A673 (cell line): ENCODE results near the gene SCYL2. TPM values are rescaled to one million over a fixed set of nuclear protein-coding genes. Genes with fewer than 3 reads are reported as not detected.

Experiments
- BruUV-seq: library from RNA; stranded (reverse); fragments of 400-500 nt; replicated peaks from 2 replicates; lab custom pipeline; 2021; lab: Mats Ljungman, UMichigan
- CTCF ChIA-PET: fragments of 300-600 bp; sonication (Branson Sonifier 250); formaldehyde crosslinking; loops from one replicate; lab custom pipeline; 2022; ENCODE audit warnings: antibody characterized with exemption; lab: Charles Lee
- POLR2A ChIA-PET: fragments of 300-600 bp; sonication (Branson Sonifier 250); formaldehyde crosslinking; loops from one replicate; lab custom pipeline; 2022; ENCODE audit warnings: antibody characterized with exemption; ENCODE audit not compliant: low non-redundant PET; lab: Charles Lee
- DNase-seq: peaks from one replicate; pipeline ENCODE4 v3.0.0-alpha.2; 2015; ENCODE audit warnings: low spot score
- H3K27ac ChIP-seq: fragments of 200-600 bp; sonication (generic); 2 replicates; pipeline ENCODE4 v1.5.1; 2016; ENCODE audit warnings: mixed run types, low read depth, mild to moderate bottlenecking, mixed read lengths, antibody characterized with exemption, low read length; ENCODE audit not compliant: poor library complexity, severe bottlenecking
- H3K27me3 ChIP-seq: fragments of 200-600 bp; sonication (generic); replicated peaks from 2 replicates; pipeline ENCODE4 v1.6.1; 2017; ENCODE audit warnings: mixed run types, low read depth, mild to moderate bottlenecking, mixed read lengths, antibody characterized with exemption, low read length; ENCODE audit not compliant: insufficient read depth, poor library complexity
- H3K36me3 ChIP-seq: fragments of 200-600 bp; sonication (generic); 2 replicates; pipeline ENCODE4 v1.6.1; 2016; ENCODE audit warnings: mixed run types, mild to moderate bottlenecking, mixed read lengths, antibody characterized with exemption, low read length; ENCODE audit not compliant: insufficient read depth, poor library complexity, severe bottlenecking
- H3K4me1 ChIP-seq: fragments of 200-600 bp; sonication (generic); 2 replicates; pipeline ENCODE4 v1.6.1; 2017; ENCODE audit warnings: mixed run types, mild to moderate bottlenecking, mixed read lengths, antibody characterized with exemption, low read length; ENCODE audit not compliant: insufficient read depth, poor library complexity, severe bottlenecking
- H3K4me3 ChIP-seq: fragments of 200-600 bp; sonication (generic); 2 replicates; pipeline ENCODE4 v1.5.1; 2016; ENCODE audit warnings: low read depth, mixed run types, mild to moderate bottlenecking, mixed read lengths, low read length; ENCODE audit not compliant: poor library complexity, severe bottlenecking
- H3K9me3 ChIP-seq: fragments of 200-600 bp; sonication (generic); 2 replicates; pipeline ENCODE4 v1.6.1; 2016; ENCODE audit warnings: mixed run types, low read depth, mild to moderate bottlenecking, mixed read lengths, antibody characterized with exemption, low read length; ENCODE audit not compliant: poor library complexity, severe bottlenecking
- EZH2 ChIP-seq: fragments of 200-600 bp; sonication (generic); IDR thresholded peaks from 2 replicates; pipeline ENCODE4 v1.6.1; 2017; ENCODE audit warnings: borderline replicate concordance, low read depth, mild to moderate bottlenecking, mixed read lengths, antibody characterized with exemption, low read length; ENCODE audit not compliant: poor library complexity, severe bottlenecking
- intact Hi-C: fragments of 100-400 bp; cut with micrococcal nuclease; formaldehyde crosslinking; loops from one replicate; pipeline ENCODE4 v1.10.0; 2022; ENCODE audit not compliant: unreplicated experiment
- total RNA-seq: library from RNA; stranded (reverse); gene quantifications from 2 replicates; pipeline ENCODE4 v1.2.3, GENCODE V29; 2021
- TF ChIP-seq, protein P1 (sequence below): fragments of 300-800, 200-600 bp; sonication (generic); conservative IDR thresholded peaks from 2 replicates; pipeline ENCODE4 v1.5.1; 2017; ENCODE audit warnings: low read depth, mild to moderate bottlenecking, antibody characterized with exemption, low read length, moderate library complexity, mixed read lengths

Gene SCYL2
- total RNA-seq, 1 experiment from 2014 or later, result 61.3 TPM

DNA sequence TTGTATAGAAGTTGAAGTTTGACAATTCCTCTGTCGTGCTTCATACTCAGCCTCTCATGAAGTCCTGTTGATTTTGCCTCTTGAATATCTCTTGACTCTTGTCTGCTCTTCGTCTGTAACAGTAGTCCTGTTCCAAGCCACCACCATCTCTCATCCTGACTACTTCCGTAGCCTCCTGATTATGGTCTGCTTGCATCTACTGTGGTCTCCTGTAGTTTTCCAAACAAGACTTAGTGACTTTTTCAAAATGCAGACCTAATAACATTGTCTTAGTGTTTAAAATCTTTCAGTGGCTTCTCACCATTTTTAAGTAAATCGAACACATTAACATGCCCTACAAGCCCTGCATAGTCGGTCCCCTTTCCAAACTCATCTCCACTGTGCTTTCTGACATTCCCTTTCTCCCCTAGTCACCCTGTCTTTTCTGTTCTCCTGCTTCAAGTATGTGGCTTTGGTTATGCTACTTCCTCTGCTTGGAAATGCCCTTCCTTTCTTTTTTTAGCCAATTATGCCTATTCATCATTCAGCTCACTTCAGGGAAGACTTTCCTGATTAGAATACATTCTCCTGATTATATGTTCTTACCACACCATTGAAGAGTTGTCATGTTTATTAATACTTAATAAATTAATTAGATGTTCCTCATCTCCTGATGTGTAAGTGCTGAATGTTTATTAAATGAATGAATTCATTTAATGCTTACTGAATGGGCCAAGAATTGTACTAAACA is 2.0 kb downstream of the SCYL2 start:
- peaks cover 35% of the 10 kb centered on the region for H3K4me1 ChIP-seq
- CTCF ChIA-PET, result no interaction called here
- no peaks in the 10 kb centered on the region for H3K27me3 ChIP-seq
- H3K27ac ChIP-seq, result peak overlapping the region; percentile 48
- TF ChIP-seq, protein P1, sequence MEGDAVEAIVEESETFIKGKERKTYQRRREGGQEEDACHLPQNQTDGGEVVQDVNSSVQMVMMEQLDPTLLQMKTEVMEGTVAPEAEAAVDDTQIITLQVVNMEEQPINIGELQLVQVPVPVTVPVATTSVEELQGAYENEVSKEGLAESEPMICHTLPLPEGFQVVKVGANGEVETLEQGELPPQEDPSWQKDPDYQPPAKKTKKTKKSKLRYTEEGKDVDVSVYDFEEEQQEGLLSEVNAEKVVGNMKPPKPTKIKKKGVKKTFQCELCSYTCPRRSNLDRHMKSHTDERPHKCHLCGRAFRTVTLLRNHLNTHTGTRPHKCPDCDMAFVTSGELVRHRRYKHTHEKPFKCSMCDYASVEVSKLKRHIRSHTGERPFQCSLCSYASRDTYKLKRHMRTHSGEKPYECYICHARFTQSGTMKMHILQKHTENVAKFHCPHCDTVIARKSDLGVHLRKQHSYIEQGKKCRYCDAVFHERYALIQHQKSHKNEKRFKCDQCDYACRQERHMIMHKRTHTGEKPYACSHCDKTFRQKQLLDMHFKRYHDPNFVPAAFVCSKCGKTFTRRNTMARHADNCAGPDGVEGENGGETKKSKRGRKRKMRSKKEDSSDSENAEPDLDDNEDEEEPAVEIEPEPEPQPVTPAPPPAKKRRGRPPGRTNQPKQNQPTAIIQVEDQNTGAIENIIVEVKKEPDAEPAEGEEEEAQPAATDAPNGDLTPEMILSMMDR, result no peak
- TF ChIP-seq EZH2, result no peak
- H3K36me3 ChIP-seq, result no peaks in the 10 kb centered on the region
- intact Hi-C loops, result no loop called here
- no peaks in the 10 kb centered on the region for H3K9me3 ChIP-seq
- POLR2A ChIA-PET, result no interaction called here
- peak overlapping the region; percentile 82 for H3K4me3 ChIP-seq
- peak; percentile 15 for DNase-seq
- no TSS peak for BruUV-seq

DNA sequence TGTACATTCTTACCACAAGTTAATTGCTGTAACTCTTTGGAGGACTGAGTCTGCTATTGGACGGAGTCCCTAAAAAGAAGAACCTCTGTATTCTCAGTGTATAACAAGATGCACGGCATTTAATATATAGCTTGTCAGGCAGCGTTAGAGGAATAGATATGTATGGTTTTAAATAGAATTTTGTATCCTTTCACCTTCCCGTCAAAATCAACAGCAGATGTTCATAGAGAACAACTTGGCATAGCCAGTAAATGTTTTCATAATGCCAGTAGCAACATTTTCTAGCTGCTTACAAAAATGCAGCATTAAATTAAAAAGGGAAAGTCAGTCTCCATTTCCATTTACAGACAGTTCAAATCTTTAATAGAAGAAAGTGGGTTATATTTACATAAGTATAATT is 6.8 kb downstream of the SCYL2 start:
- Histone ChIP-seq H3K27me3 (no peaks in the 10 kb centered on the region), H3K4me3 (no peak overlapping the region), H3K4me1 (peaks cover 26% of the 10 kb centered on the region), H3K27ac (no peak overlapping the region), H3K36me3 (no peaks in the 10 kb centered on the region), H3K9me3 (peaks cover 4% of the 10 kb centered on the region)
- no peak for TF ChIP-seq EZH2
- TF ChIP-seq, protein P1, result no peak
- ChIA-PET CTCF (no interaction called here), POLR2A (no interaction called here)
- DNase-seq, result no peak
- intact Hi-C loops, result no loop called here
- no TSS peak for BruUV-seq

DNA sequence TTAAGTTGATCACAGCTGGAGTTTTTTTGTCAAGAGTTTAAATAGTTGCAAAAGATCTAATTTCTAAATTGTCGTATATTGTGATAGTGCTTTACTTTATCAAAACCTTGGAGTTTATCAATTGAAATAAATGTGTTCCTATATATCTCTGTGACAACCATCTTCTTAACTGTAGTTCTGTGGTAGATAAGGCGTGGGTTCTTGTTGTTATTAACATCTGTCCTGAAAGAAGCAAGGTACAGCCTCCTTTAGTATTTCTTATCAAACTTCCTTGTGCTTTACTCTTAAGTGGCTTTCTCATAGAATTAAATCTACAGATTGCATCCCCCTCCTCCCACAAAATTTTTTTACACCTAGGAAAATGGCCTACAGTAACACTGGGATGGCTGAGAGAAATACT is 7.3 kb downstream of the SCYL2 start:
- Histone ChIP-seq H3K27ac (no peak overlapping the region), H3K27me3 (no peaks in the 10 kb centered on the region), H3K4me1 (peaks cover 21% of the 10 kb centered on the region), H3K36me3 (no peaks in the 10 kb centered on the region), H3K9me3 (peaks cover 4% of the 10 kb centered on the region), H3K4me3 (no peak overlapping the region)
- ChIA-PET CTCF (no interaction called here), POLR2A (no interaction called here)
- intact Hi-C loops, result no loop called here
- no TSS peak for BruUV-seq
- TF ChIP-seq, protein P1, result no peak
- TF ChIP-seq EZH2, result no peak
- DNase-seq, result no peak
